ENCODE data around the gene SAMD10. TPM values are rescaled to one million over a fixed set of nuclear protein-coding genes. Genes with fewer than 3 reads are reported as not detected.
"Not testable (repeated sequence)": the region's sequence is repeated elsewhere in the genome, so short reads cannot be mapped to it uniquely, and the experiment has no call there.

The SAMD10 gene
- total RNA-seq, 2 donors from 2014 or later: 17.2 to 20.2 TPM

DNA sequence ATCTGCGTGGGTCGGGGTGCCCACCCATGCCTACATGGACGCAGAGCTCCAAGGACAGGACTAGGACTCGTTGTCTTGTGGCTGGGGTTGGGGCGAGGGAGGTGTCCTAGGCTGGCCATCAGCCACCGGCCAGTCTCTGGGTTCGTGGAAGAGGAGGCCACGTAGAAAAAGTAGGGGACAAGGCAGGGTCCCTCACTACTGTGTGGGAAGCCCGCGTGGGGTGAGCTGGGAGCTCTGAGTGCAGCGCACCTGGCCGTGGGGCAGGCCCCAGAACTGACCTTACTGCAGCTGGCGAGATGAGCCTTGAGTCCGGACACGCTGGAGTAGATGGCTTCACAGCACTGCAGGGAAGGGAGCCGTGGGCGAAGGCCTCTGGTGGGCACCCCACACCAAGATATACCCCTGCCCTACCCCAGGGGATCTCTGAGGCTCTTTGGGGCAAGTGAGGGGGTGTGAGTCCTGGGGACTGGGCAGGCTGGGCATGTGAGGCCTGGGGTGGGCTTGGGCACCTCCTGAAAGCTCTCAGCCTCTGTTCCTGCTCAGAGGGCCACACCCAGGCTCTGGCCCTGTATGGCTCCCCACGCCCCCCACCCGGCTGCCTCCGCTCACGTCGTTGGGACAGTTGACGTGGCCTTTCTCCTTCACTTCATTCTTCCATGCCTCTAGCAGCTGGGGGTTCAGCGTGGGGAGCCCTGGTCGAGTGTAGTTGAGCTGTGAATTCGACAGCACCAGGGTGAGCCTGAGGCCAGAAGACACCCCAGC is 17.6 kb downstream of the SAMD10 start:
- Mint-ChIP-seq H3K4me3 (no peak overlapping the region), H3K27me3 (no peaks in the 10 kb centered on the region), H3K4me1 (peaks cover 8% of the 10 kb centered on the region), H3K27ac (no peak overlapping the region), H3K36me3 (ENCODE audit: low read depth) (no peaks in the 10 kb centered on the region)
- ATAC-seq (no peak), DNase-seq (no peak)
- H3K9me3 ChIP-seq (ENCODE audit: control insufficient read depth, low read length, poor library complexity, severe bottlenecking): no peaks in the 10 kb centered on the region

GRCh38 chr20:63960654-63961621 is 18.5 kb downstream of the SAMD10 start:
- H3K4me1 Mint-ChIP-seq; DNase-seq; H3K9me3 ChIP-seq (ENCODE audit: control insufficient read depth, low read length, poor library complexity, severe bottlenecking); H3K4me3 Mint-ChIP-seq; ATAC-seq; H3K27me3 Mint-ChIP-seq; H3K36me3 Mint-ChIP-seq (ENCODE audit: low read depth); H3K27ac Mint-ChIP-seq: not testable (repeated sequence)

- H3K9me3 ChIP-seq (ENCODE audit: control insufficient read depth, low read length, poor library complexity, severe bottlenecking): no peaks in the 10 kb centered on the region
- Mint-ChIP-seq H3K36me3 (ENCODE audit: low read depth) (no peaks in the 10 kb centered on the region), H3K27me3 (no peaks in the 10 kb centered on the region), H3K27ac (no peak overlapping the region), H3K4me1 (peaks cover 10% of the 10 kb centered on the region), H3K4me3 (no peak overlapping the region)
- no peak for DNase-seq
- ATAC-seq: no peak
Measured at GRCh38 chr20:63959699-63960075, 19.8 kb downstream of the SAMD10 start.

DNA sequence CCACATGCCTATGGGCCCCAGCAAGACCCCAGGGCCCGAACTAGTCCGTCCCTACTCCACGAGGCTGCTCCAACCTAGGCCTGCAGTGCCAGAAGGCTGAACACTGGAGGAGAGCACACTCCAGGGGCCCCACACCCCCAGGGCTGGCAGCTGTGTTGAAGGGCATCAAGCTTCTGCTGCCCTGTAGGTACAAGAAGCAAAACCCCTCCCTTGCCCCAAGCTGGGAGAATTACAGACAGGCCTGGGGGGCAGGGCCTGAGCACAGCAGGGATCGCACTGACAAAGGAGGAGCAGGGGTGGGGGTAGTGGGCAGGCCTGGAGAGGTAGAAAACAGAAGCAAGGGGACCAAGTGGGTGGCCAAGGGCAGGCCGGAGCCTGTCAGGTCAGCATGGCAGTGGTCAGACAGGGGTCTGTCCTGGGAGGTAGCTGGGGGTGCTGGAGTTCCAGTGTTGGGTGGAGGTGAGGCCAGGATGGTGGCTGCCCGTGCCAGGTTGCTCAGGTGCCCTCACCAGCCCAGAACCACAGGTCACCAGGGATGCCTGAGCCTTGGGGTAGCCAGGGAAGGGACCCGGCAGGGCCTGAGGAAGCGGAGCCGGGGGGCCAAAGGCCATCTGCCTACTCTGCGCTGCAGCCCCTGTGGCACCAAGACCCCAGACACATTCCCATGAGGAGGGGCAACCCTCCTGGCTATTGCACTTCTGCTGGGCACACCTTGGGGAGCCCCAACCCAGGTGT is 20.3 kb downstream of the SAMD10 start:
- Mint-ChIP-seq H3K36me3 (ENCODE audit: low read depth) (no peaks in the 10 kb centered on the region), H3K27me3 (no peaks in the 10 kb centered on the region), H3K4me1 (peaks cover 13% of the 10 kb centered on the region), H3K27ac (no peak overlapping the region), H3K4me3 (no peak overlapping the region)
- H3K9me3 ChIP-seq (ENCODE audit: control insufficient read depth, low read length, poor library complexity, severe bottlenecking): no peaks in the 10 kb centered on the region
- ATAC-seq (no peak), DNase-seq (no peak)

- no peaks in the 10 kb centered on the region for H3K9me3 ChIP-seq (ENCODE audit: control insufficient read depth, low read length, poor library complexity, severe bottlenecking)
- Mint-ChIP-seq H3K27ac (no peak overlapping the region), H3K27me3 (no peaks in the 10 kb centered on the region), H3K36me3 (ENCODE audit: low read depth) (no peaks in the 10 kb centered on the region), H3K4me3 (peak overlapping the region; percentile 72), H3K4me1 (peaks cover 16% of the 10 kb centered on the region)
- DNase-seq (no peak), ATAC-seq (no peak)
Measured at GRCh38 chr20:63958471-63958870, 21.0 kb downstream of the SAMD10 start.

GRCh38 chr20:63957690-63958441 is 21.6 kb downstream of the SAMD10 start:
- peak overlapping the region; percentile 85 for H3K4me3 Mint-ChIP-seq
- H3K9me3 ChIP-seq (ENCODE audit: control insufficient read depth, low read length, poor library complexity, severe bottlenecking): no peaks in the 10 kb centered on the region
- H3K27me3 Mint-ChIP-seq: no peaks in the 10 kb centered on the region
- H3K36me3 Mint-ChIP-seq (ENCODE audit: low read depth): no peaks in the 10 kb centered on the region
- no peak for ATAC-seq
- H3K27ac Mint-ChIP-seq: peak overlapping the region; percentile 51
- DNase-seq: no peak
- H3K4me1 Mint-ChIP-seq: peaks cover 21% of the 10 kb centered on the region

DNA sequence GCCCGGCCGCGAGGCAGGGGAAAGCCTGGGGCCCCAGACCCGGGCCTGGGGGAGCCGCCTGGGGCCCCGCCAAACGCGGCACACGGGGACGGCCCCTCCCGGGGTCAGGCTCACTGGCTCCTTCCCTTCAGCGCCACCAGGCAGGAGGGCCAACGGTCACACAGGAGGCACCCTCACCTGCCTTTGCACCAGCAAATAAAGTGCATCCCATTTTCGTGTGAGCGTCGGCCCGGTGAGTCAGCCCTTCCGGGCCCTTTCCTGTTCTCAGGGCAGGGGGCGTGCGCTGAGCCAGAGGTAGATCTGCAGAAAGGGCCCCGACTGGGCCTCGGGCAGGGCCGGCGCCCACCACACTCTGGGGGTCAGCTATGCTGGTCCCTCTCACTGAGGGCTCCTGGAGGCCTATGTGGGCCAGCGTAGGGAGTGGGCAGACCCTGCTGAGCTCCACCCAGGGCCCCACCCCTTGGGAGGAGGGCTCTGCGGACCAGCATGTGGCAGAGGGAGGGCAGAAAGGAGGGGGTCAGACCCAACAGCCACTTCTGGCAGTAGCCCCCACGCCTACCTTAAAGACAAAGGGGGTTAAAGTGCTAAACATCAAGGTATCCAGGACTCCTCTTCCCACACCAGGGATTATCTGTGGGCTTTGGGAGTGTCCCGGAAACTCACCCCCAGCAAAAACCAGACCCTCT is 22.3 kb downstream of the SAMD10 start:
- no peaks in the 10 kb centered on the region for H3K9me3 ChIP-seq (ENCODE audit: control insufficient read depth, low read length, poor library complexity, severe bottlenecking)
- ATAC-seq: peak; percentile 38
- Mint-ChIP-seq H3K4me3 (peak overlapping the region; percentile 85), H3K27ac (peak overlapping the region; percentile 51), H3K27me3 (no peaks in the 10 kb centered on the region), H3K36me3 (ENCODE audit: low read depth) (no peaks in the 10 kb centered on the region), H3K4me1 (peaks cover 21% of the 10 kb centered on the region)
- DNase-seq: peak; percentile 42 to 61 (median 50)

GRCh38 chr20:63956664-63957003 is 22.8 kb downstream of the SAMD10 start:
- no peaks in the 10 kb centered on the region for H3K9me3 ChIP-seq (ENCODE audit: control insufficient read depth, low read length, poor library complexity, severe bottlenecking)
- Mint-ChIP-seq H3K27ac (peak overlapping the region; percentile 51), H3K27me3 (no peaks in the 10 kb centered on the region), H3K4me3 (peak overlapping the region; percentile 85), H3K36me3 (ENCODE audit: low read depth) (no peaks in the 10 kb centered on the region), H3K4me1 (peaks cover 23% of the 10 kb centered on the region)
- ATAC-seq (peak; percentile 27), DNase-seq (no peak)

DNA sequence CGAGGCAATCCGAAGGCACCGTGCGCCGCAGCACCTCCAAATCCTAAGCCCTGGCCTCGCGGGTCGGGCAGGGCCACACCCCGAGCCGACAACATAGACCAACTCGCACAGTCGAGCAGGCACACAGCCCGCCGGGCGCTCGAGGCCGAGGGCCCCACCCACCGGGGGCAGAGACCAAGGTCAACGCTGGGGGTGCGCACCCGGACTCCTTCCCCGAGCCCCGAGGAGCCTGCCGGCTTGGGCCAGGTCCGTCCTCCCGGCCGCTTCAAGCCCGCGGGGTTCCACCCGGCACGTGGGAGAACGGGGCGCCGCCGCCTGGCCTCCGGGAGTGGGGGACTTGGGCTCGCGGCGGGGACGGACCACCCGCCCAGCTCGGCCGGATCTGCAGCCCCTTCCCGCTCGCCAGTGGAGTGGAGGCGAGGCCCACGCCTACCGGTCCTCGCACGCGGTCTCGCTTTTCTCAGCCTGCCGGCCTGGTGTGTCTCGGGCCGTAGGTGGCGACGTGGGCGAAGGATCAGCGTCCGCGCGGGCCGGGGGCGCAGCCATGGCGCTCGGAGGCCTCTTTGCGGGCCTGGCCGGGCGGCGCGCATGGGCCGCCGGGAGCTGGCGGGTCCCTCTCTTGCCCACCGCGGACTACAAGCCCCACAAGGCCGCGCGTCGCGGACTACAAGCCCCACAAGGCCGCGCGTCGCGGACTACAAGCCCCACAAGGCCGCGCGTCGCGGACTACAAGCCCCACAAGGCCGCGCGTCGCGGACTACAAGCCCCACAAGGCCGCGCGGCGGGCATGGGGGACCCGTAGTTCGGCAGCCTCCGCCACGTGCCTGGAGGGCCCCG is 23.4 kb downstream of the SAMD10 start, which contains the start of gene UCKL1:
Gene UCKL1 (minus strand): TSS at position 590 of the 837 bp plus-strand sequence. CDS start 44 bp downstream, at position 546.
- peak within 1 kb of the TSS; percentile 92 for H3K27ac Mint-ChIP-seq
- H3K27me3 Mint-ChIP-seq: no peaks in the 10 kb centered on the region
- DNase-seq (peak; percentile 85 to 88 (median 85)), ATAC-seq (peak; percentile 88)
- H3K4me3 Mint-ChIP-seq: peak within 1 kb of the TSS; percentile 85
- H3K9me3 ChIP-seq (ENCODE audit: control insufficient read depth, low read length, poor library complexity, severe bottlenecking): no peaks in the 10 kb centered on the region
- H3K36me3 Mint-ChIP-seq (ENCODE audit: low read depth): no peaks in the 10 kb centered on the region
- H3K4me1 Mint-ChIP-seq: peaks cover 23% of the 10 kb centered on the region

- Mint-ChIP-seq H3K4me3 (peak overlapping the region; percentile 85), H3K27me3 (no peaks in the 10 kb centered on the region), H3K4me1 (peaks cover 23% of the 10 kb centered on the region), H3K36me3 (ENCODE audit: low read depth) (no peaks in the 10 kb centered on the region), H3K27ac (peak overlapping the region; percentile 92)
- H3K9me3 ChIP-seq (ENCODE audit: control insufficient read depth, low read length, poor library complexity, severe bottlenecking): no peaks in the 10 kb centered on the region
- peak; percentile 3 for ATAC-seq
- DNase-seq: peak; percentile 32 to 36 (median 36)
Measured at GRCh38 chr20:63955281-63955826, 24.1 kb downstream of the SAMD10 start.

GRCh38 chr20:63953764-63954429 is 25.5 kb downstream of the SAMD10 start:
- no peaks in the 10 kb centered on the region for H3K9me3 ChIP-seq (ENCODE audit: control insufficient read depth, low read length, poor library complexity, severe bottlenecking)
- ATAC-seq (no peak), DNase-seq (peak in 1 of 3 donors; percentile 4)
- H3K27me3 Mint-ChIP-seq: no peaks in the 10 kb centered on the region
- peak overlapping the region; percentile 92 for H3K27ac Mint-ChIP-seq
- H3K4me3 Mint-ChIP-seq: peak overlapping the region; percentile 91
- no peaks in the 10 kb centered on the region for H3K36me3 Mint-ChIP-seq (ENCODE audit: low read depth)
- H3K4me1 Mint-ChIP-seq: peaks cover 25% of the 10 kb centered on the region
